Measurements from ENCODE around the gene DARS2.

DNA sequence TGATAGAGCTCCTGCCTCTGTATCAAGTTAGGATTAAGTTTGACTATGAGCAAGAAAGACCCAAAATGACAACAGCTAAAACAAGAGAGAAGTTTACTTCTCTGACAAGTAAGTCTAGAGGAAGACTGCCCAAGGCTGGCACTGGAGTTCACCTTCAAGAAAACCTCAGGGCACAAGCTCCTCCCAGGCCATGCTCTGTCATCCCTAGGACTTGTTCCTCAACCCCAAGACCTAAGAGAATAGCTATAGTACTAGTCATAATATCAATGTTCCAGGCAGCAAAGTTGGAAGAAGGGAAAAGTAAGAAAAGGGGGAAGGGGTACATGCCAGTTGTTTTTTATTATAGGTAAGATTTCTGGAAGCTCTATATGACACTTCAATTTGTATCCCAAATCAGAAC lies 26.4 kb upstream of the DARS2 start:
- TF ChIP-seq, protein P1, sequence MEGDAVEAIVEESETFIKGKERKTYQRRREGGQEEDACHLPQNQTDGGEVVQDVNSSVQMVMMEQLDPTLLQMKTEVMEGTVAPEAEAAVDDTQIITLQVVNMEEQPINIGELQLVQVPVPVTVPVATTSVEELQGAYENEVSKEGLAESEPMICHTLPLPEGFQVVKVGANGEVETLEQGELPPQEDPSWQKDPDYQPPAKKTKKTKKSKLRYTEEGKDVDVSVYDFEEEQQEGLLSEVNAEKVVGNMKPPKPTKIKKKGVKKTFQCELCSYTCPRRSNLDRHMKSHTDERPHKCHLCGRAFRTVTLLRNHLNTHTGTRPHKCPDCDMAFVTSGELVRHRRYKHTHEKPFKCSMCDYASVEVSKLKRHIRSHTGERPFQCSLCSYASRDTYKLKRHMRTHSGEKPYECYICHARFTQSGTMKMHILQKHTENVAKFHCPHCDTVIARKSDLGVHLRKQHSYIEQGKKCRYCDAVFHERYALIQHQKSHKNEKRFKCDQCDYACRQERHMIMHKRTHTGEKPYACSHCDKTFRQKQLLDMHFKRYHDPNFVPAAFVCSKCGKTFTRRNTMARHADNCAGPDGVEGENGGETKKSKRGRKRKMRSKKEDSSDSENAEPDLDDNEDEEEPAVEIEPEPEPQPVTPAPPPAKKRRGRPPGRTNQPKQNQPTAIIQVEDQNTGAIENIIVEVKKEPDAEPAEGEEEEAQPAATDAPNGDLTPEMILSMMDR (IDR thresholded peaks at IDR 0.05; ENCODE audit: insufficient read depth, low read depth, low read length), result no peak
- no peak for TF ChIP-seq EZH2 (IDR thresholded peaks at IDR 0.05; ENCODE audit: insufficient read depth, low read length)
